Fibroblast of villous mesenchyme (primary cell): ENCODE results near the gene DLEC1. TPM values are rescaled to one million over a fixed set of nuclear protein-coding genes. Genes with fewer than 3 reads are reported as not detected.
A peak's percentile ranks its signal among the peaks of the same experiment; 100 is the strongest.

Experiments
- DNase-seq: peaks from one replicate; pipeline ENCODE4 v3.0.0-alpha.2; 2010; ENCODE audit warnings: low read depth
- H3K4me3 ChIP-seq: 2 replicates; pipeline ENCODE4 v1.5.1; 2011; ENCODE audit warnings: low read depth, mild to moderate bottlenecking, low read length
- total RNA-seq: library from RNA; depleted of rRNA; stranded (reverse); fragments of >200 nt; gene quantifications from 2 replicates; pipeline ENCODE4 v1.2.3, GENCODE V29; 2012
- TF ChIP-seq, protein P1 (sequence below): IDR thresholded peaks from 2 replicates; pipeline ENCODE4 v1.5.1; 2012; ENCODE audit warnings: low read depth, mild to moderate bottlenecking, low read length; ENCODE audit not compliant: insufficient read depth

DLEC1 gene, protein sequence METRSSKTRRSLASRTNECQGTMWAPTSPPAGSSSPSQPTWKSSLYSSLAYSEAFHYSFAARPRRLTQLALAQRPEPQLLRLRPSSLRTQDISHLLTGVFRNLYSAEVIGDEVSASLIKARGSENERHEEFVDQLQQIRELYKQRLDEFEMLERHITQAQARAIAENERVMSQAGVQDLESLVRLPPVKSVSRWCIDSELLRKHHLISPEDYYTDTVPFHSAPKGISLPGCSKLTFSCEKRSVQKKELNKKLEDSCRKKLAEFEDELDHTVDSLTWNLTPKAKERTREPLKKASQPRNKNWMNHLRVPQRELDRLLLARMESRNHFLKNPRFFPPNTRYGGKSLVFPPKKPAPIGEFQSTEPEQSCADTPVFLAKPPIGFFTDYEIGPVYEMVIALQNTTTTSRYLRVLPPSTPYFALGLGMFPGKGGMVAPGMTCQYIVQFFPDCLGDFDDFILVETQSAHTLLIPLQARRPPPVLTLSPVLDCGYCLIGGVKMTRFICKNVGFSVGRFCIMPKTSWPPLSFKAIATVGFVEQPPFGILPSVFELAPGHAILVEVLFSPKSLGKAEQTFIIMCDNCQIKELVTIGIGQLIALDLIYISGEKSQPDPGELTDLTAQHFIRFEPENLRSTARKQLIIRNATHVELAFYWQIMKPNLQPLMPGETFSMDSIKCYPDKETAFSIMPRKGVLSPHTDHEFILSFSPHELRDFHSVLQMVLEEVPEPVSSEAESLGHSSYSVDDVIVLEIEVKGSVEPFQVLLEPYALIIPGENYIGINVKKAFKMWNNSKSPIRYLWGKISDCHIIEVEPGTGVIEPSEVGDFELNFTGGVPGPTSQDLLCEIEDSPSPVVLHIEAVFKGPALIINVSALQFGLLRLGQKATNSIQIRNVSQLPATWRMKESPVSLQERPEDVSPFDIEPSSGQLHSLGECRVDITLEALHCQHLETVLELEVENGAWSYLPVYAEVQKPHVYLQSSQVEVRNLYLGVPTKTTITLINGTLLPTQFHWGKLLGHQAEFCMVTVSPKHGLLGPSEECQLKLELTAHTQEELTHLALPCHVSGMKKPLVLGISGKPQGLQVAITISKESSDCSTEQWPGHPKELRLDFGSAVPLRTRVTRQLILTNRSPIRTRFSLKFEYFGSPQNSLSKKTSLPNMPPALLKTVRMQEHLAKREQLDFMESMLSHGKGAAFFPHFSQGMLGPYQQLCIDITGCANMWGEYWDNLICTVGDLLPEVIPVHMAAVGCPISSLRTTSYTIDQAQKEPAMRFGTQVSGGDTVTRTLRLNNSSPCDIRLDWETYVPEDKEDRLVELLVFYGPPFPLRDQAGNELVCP (N-terminal part only)
- total RNA-seq, result under 0.01 TPM in 1 of 2 replicates, not detected in the other

DNA sequence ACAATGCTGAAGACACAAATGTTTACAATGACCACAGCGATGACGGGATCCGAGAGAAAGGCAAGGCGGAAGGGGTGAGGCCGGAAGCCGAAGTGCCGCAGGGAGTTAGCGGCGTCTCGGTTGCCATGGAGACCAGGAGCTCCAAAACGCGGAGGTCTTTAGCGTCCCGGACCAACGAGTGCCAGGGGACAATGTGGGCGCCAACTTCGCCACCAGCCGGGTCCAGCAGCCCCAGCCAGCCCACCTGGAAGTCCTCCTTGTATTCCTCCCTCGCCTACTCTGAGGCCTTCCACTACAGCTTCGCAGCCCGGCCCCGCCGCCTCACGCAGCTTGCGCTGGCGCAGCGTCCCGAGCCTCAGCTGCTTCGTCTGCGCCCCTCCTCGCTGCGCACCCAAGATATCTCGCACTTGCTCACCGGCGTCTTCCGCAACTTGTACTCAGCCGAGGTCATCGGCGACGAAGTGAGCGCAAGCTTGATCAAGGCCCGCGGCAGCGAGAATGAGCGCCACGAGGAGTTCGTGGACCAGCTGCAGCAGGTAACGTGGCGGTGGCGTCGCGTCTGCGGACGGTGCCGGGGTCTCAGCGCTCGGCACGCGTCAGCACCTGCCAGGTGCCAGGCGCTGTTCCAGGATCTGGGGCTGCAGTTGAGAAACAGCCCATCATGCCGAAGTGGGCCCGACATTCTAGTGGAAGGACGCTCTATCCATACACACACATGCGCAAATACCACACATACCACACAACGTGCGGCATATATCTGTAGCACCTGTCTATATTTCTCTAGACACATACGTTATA lies at the start of gene DLEC1:
TSS of gene DLEC1 (plus strand) at position 108 of the 798 bp plus-strand sequence. CDS start at position 126, 18 bp downstream.
- TF ChIP-seq, protein P1, sequence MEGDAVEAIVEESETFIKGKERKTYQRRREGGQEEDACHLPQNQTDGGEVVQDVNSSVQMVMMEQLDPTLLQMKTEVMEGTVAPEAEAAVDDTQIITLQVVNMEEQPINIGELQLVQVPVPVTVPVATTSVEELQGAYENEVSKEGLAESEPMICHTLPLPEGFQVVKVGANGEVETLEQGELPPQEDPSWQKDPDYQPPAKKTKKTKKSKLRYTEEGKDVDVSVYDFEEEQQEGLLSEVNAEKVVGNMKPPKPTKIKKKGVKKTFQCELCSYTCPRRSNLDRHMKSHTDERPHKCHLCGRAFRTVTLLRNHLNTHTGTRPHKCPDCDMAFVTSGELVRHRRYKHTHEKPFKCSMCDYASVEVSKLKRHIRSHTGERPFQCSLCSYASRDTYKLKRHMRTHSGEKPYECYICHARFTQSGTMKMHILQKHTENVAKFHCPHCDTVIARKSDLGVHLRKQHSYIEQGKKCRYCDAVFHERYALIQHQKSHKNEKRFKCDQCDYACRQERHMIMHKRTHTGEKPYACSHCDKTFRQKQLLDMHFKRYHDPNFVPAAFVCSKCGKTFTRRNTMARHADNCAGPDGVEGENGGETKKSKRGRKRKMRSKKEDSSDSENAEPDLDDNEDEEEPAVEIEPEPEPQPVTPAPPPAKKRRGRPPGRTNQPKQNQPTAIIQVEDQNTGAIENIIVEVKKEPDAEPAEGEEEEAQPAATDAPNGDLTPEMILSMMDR, result no peak
- peak within 1 kb of the TSS; percentile 58 for H3K4me3 ChIP-seq
- DNase-seq, result peak; percentile 55

DNA sequence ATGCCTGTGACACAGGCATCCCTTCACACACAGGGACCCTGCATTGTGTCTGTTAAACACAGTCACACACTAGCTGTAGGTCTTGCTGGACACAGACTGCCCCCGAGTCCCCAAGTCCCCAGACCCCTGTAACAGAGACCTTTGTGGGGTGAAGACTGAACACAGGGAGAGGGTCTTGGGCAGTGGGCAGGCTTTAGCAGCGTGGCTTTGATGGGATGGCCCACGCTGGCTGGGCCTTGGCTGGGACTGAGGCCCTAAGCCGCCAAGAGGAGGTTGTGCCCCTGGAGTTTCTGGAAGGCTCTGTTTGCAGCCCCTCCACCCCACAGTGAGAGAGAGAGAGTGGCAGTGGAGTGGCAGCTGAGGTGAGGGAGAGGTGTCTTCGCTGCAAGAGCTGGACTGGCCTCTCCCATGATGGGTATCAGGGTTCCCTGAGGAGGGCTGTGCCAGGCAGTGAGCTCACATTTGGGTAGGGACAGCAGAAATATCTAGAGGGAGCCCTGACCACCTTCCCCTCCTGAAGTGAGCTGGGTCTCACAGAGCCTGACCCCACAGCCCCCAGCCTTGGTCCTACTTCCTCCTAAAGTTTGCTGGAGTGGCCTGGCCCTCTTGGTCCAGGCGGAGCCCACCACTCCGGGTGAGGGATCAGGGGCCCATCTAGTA lies 49.1 kb upstream of the DLEC1 start:
- TF ChIP-seq, protein P1, result no peak
- no peak for DNase-seq
- H3K4me3 ChIP-seq, result no peak overlapping the region

DNA sequence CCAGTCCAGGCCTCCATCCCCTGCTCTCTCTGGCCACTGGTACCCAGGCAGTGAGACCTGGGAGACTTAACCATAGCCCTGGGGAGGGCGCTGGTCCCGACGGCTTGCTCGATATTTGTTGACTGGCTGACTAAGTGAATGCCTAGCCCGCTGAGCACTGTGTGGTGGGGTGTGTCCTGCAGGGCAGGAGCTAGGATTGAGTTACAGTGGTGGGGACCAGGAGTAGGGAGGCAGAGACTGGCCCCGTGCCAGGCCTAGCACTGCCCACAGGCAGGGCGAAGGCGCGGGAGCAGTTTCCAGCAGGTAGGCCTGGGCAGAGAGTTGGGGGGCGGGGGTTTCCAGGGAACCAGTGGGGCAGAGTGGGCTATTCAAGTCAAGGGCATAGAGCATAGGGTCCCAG lies 48.5 kb upstream of the DLEC1 start, which contains the start of gene VILL:
TSS of gene VILL (plus strand) at position 260 of the 400 bp plus-strand sequence. CDS start 2,887 bp downstream, outside the sequence.
- H3K4me3 ChIP-seq, result no peak within 1 kb of the TSS
- TF ChIP-seq, protein P1, result no peak

DNA sequence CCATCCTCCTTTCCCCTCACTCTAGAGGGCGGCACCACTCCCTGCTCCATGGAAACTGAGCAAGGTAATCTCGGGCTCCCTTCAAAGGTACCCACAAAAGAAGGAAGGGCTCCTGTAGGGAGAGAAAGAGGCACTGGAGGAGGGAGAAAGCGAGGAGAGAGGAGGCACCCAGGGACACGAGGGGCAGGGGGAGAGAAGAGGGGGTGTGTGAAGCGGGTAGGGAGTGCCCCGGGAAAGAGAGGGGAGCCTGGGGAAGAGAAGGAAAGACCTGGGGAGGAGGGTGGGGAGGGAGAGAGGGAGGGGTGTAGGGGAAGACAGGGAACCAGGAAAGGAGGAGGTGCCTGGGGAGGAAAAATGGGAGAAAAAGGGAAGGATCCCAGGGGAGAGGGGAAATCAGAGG lies 47.9 kb upstream of the DLEC1 start:
- no peak for DNase-seq
- TF ChIP-seq, protein P1, result no peak
- no peak overlapping the region for H3K4me3 ChIP-seq

More for the DNA sequence above, 48.5 kb upstream of the DLEC1 start, which contains the start of gene VILL:
- DNase-seq, result no peak

DNA sequence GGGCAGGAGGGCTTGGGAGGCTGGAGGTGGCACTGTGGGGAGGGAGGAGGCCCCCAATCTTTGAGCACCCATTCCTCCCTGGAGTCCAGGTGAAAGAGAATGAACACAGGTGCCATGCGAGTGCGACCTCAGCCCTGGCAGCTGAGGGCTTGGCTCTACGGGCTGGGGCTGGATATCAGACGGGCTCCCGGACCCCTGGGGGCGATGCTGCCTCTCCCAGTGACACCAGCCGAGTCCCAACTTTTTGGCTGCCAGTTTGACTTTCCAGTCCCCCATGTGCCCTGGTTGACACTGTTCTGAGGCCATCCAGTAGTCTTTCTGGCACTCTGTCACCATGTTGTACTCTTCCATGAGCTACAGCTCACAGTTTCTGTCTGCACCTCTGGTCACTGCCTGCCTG lies 47.2 kb upstream of the DLEC1 start:
- DNase-seq, result no peak
- no peak overlapping the region for H3K4me3 ChIP-seq

More for the DNA sequence above, 47.2 kb upstream of the DLEC1 start:
- TF ChIP-seq, protein P1, result no peak
